Ishikawa (cell line): ENCODE results near the gene EIF3B.

Source experiments
- CEBPB ChIP-seq: IDR thresholded peaks from 2 replicates; pipeline ENCODE4 v1.6.1; 2012
- CREB1 ChIP-seq: IDR thresholded peaks from 2 replicates; pipeline ENCODE4 v1.6.1; 2012; ENCODE audit warnings: low read depth
- EGR1 ChIP-seq: IDR thresholded peaks from 2 replicates; pipeline ENCODE4 v1.6.1; 2012
- EP300 ChIP-seq: IDR thresholded peaks from 2 replicates; pipeline ENCODE4 v1.6.1; 2012; ENCODE audit warnings: borderline replicate concordance
- FOXM1 ChIP-seq: IDR thresholded peaks from 2 replicates; pipeline ENCODE4 v1.6.1; 2012; ENCODE audit warnings: low read depth, borderline replicate concordance
- MAX ChIP-seq: IDR thresholded peaks from 2 replicates; pipeline ENCODE4 v1.6.1; 2012
- NFIC ChIP-seq: IDR thresholded peaks from 2 replicates; pipeline ENCODE4 v1.6.1; 2012
- RAD21 ChIP-seq: IDR thresholded peaks from 2 replicates; pipeline ENCODE4 v1.6.1; 2012; ENCODE audit warnings: low read depth
- TAF1 ChIP-seq: IDR thresholded peaks from 2 replicates; pipeline ENCODE4 v1.6.1; 2012; ENCODE audit warnings: low read depth, mild to moderate bottlenecking
- TCF12 ChIP-seq: IDR thresholded peaks from 2 replicates; pipeline ENCODE4 v1.6.1; 2012; ENCODE audit warnings: low read depth
- TEAD4 ChIP-seq: IDR thresholded peaks from 2 replicates; pipeline ENCODE4 v1.6.1; 2012
- YY1 ChIP-seq: IDR thresholded peaks from 2 replicates; pipeline ENCODE4 v1.6.1; 2012; ENCODE audit warnings: low read depth
- ZBTB7A ChIP-seq: IDR thresholded peaks from 2 replicates; pipeline ENCODE4 v1.6.1; 2012; ENCODE audit warnings: low read depth
- TF ChIP-seq, protein P1 (sequence below): IDR thresholded peaks from 2 replicates; pipeline ENCODE4 v1.6.1; 2012
- TF ChIP-seq, protein P2 (sequence below): IDR thresholded peaks from 2 replicates; pipeline ENCODE4 v1.6.1; 2012; ENCODE audit warnings: low read depth, mild to moderate bottlenecking

The EIF3B gene

DNA sequence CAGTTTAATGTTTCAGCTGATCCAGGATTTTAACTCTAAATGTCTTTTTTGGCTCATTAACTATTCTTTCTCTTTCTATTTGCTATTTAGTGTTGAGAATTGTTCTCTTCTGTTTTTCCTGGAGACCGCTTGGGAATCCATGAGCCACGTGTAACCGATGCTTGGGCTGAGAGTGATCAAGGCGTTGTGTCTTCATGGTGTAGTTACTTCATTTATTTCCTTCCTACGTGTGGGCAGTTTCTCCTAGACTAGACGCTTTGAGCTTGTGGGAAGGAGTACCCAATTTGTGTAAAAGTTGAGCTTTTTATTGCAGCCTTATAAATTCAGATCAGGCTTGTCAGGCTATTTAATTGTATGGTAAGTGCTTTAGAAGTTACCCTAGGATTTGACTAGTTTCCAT is 2.9 kb downstream of the EIF3B start:
- TF ChIP-seq RAD21 (no peak), TCF12 (no peak), CEBPB (no peak), MAX (no peak), NFIC (no peak), FOXM1 (no peak), EGR1 (no peak), TEAD4 (no peak), CREB1 (no peak), TAF1 (no peak), YY1 (no peak), EP300 (no peak)
- TF ChIP-seq, protein P1, sequence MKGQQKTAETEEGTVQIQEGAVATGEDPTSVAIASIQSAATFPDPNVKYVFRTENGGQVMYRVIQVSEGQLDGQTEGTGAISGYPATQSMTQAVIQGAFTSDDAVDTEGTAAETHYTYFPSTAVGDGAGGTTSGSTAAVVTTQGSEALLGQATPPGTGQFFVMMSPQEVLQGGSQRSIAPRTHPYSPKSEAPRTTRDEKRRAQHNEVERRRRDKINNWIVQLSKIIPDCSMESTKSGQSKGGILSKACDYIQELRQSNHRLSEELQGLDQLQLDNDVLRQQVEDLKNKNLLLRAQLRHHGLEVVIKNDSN = no peak
- TF ChIP-seq, protein P2, sequence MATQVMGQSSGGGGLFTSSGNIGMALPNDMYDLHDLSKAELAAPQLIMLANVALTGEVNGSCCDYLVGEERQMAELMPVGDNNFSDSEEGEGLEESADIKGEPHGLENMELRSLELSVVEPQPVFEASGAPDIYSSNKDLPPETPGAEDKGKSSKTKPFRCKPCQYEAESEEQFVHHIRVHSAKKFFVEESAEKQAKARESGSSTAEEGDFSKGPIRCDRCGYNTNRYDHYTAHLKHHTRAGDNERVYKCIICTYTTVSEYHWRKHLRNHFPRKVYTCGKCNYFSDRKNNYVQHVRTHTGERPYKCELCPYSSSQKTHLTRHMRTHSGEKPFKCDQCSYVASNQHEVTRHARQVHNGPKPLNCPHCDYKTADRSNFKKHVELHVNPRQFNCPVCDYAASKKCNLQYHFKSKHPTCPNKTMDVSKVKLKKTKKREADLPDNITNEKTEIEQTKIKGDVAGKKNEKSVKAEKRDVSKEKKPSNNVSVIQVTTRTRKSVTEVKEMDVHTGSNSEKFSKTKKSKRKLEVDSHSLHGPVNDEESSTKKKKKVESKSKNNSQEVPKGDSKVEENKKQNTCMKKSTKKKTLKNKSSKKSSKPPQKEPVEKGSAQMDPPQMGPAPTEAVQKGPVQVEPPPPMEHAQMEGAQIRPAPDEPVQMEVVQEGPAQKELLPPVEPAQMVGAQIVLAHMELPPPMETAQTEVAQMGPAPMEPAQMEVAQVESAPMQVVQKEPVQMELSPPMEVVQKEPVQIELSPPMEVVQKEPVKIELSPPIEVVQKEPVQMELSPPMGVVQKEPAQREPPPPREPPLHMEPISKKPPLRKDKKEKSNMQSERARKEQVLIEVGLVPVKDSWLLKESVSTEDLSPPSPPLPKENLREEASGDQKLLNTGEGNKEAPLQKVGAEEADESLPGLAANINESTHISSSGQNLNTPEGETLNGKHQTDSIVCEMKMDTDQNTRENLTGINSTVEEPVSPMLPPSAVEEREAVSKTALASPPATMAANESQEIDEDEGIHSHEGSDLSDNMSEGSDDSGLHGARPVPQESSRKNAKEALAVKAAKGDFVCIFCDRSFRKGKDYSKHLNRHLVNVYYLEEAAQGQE = no peak

DNA sequence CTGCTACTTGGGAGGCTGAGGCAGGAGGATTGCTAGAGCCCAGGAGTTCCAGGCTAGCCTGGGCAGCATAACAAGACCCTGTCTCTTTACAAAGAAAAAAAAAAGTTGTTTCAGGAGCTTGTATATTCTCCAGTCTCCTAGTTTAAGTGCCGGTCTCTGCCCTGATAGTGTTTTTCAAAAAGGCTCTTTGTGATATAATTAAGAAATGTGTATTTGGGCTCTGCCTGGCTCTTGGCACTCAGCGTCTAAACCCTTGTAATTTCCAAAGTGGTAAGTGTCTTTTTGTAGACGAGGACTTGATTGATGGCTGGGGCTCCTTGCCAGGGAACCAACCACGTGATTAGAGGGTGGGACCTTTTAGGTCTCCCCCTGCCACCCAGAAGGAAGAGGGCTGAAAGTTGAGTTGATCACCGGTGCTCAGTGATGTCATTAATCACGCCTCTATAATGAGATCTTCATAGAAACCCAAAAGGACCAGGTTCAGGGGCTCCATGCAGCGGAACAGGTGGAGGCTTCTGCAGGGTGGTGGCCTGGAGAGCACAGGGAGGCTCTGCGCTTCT is 4.4 kb downstream of the EIF3B start:
- TF ChIP-seq, protein P1 = 0 out of 2 replicates have a peak, but pooled peaks have one; percentile 9
- TF ChIP-seq TAF1 (no peak), RAD21 (no peak), TCF12 (no peak), YY1 (no peak), CREB1 (no peak)
- TF ChIP-seq, protein P2 = no peak

DNA sequence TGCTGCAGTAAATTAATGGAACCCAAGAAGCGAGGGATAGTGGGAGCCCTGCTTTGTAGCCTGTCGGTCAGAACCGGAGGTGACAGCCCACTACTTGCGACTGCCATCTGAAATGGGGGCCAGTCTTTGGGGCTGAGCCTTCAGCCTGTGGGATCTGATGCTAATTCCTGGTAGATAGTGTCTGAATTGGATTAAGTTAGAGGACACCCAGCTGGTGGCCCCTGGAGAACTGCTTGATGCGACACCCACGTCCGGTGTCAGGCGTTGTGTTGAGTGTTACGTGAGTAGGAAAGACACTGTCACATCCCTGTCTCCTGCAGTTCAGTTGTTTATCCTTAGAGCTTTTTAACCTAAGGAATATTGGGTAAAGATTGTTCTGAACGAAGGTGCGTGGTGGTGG is 5.0 kb downstream of the EIF3B start:
- no peak for TF ChIP-seq ZBTB7A
- no peak for TF ChIP-seq YY1
- TF ChIP-seq NFIC = no peak
- TF ChIP-seq, protein P2 = no peak
- no peak for TF ChIP-seq CEBPB
- TF ChIP-seq TCF12 = no peak
- TF ChIP-seq CREB1 = no peak
- TF ChIP-seq FOXM1 = no peak
- TF ChIP-seq RAD21 = no peak
- no peak for TF ChIP-seq MAX
- TF ChIP-seq TEAD4 = no peak

DNA sequence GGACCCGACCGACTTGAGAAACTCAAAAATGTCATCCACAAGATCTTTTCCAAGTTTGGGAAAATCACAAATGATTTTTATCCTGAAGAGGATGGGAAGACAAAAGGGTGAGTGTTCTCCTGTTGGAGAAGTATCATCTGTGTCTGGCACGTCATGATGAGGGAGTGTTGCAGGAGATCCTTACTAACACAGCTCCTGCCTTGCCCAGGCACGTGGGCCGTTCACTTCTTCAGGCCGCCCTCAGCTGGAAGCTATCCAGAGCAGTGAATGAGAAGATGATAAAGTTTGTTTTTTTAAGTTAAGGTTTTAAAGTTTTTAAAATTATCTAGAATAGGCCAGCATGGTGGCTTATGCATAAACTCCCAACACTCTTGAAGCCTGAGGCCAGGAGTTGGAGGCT is 6.2 kb downstream of the EIF3B start:
- TF ChIP-seq YY1 (no peak), TEAD4 (no peak), EGR1 (no peak), CEBPB (no peak), RAD21 (no peak), TCF12 (no peak), EP300 (no peak)
- TF ChIP-seq, protein P2 = no peak
- TF ChIP-seq, protein P1 = no peak
